GM21381 (cell line): ENCODE data around the gene RPAIN.

Experiments used
- ATAC-seq: cut with Tn5 transposase; IDR thresholded peaks from one replicate; pipeline ENCODE4 v1.9.1; 2021; ENCODE audit warnings: mild to moderate bottlenecking, moderate library complexity; ENCODE audit not compliant: unreplicated experiment

RPAIN gene

GRCh38 chr17:5419959-5420653 is at the start of gene RPAIN:
Gene RPAIN (plus strand): TSS chr17:5420182. CDS start chr17:5420211, 29 bp downstream.
- peak; percentile 54 for ATAC-seq

GRCh38 chr17:5370411-5370810 is 49.6 kb upstream of the RPAIN start:
- no peak for ATAC-seq

- no peak for ATAC-seq
These were observed 46.9 kb upstream of the RPAIN start for GRCh38 chr17:5373112-5373511.

- no peak for ATAC-seq
These were observed 41.3 kb upstream of the RPAIN start for GRCh38 chr17:5378566-5379207.

- ATAC-seq, result no peak
These were observed 40.5 kb upstream of the RPAIN start for GRCh38 chr17:5379351-5380107.

- no peak for ATAC-seq
These were observed 39.4 kb upstream of the RPAIN start for GRCh38 chr17:5380491-5381135.

- no peak for ATAC-seq
These were observed 38.4 kb upstream of the RPAIN start for GRCh38 chr17:5381542-5381941.

GRCh38 chr17:5391678-5392077 is 28.3 kb upstream of the RPAIN start:
- no peak for ATAC-seq

GRCh38 chr17:5396612-5397011 is 23.4 kb upstream of the RPAIN start:
- ATAC-seq, result no peak

GRCh38 chr17:5399767-5400166 is 20.2 kb upstream of the RPAIN start:
- ATAC-seq, result no peak

- no peak for ATAC-seq
These were observed 14.6 kb upstream of the RPAIN start for GRCh38 chr17:5405400-5405799.

- no peak for ATAC-seq
These were observed 11.8 kb upstream of the RPAIN start for GRCh38 chr17:5408186-5408585.

GRCh38 chr17:5410594-5411272 is 9.2 kb upstream of the RPAIN start:
- no peak for ATAC-seq

GRCh38 chr17:5413682-5414081 is 6.3 kb upstream of the RPAIN start:
- ATAC-seq, result no peak

- no peak for ATAC-seq
These were observed 3.1 kb upstream of the RPAIN start for GRCh38 chr17:5416901-5417300.

GRCh38 chr17:5418858-5419355 is 1.1 kb upstream of the RPAIN start:
- ATAC-seq, result peak; percentile 31

- ATAC-seq, result peak; percentile 79
These were observed 525 bp upstream of the RPAIN start, which contains the start of gene NUP88 for GRCh38 chr17:5419356-5419958. Gene NUP88 (minus strand): TSS chr17:5419662. CDS start chr17:5419650, 12 bp downstream.

GRCh38 chr17:5422505-5422904 is 2.5 kb downstream of the RPAIN start:
- no peak for ATAC-seq

- no peak for ATAC-seq
These were observed 4.9 kb downstream of the RPAIN start for GRCh38 chr17:5424909-5425308.

GRCh38 chr17:5425826-5426225 is 5.8 kb downstream of the RPAIN start:
- no peak for ATAC-seq
